Measurements from ENCODE around the gene EBF3. TPM values are rescaled to one million over a fixed set of nuclear protein-coding genes. Genes with fewer than 3 reads are reported as not detected.

The EBF3 gene
- total and polyA plus RNA-seq, 11 donors = 3.6 to 8.8 (median 5.4) TPM

GRCh38 chr10:129842031-129842430, 122.0 kb downstream of the EBF3 start:
- Histone ChIP-seq H3K27me3 (no peaks in the 10 kb centered on the region), H3K9me3 (no peaks in the 10 kb centered on the region), H3K36me3 (peaks cover 0 to 100% (median 63%) of the 10 kb centered on the region in 9 donors), H3K4me3 (no peak overlapping the region), H3K27ac (no peak overlapping the region), H3K4me1 (no peaks in the 10 kb centered on the region)
- ATAC-seq (no peak), DNase-seq (no peak)
- 90 to 95% (median 93%) methylated on average over 11 to 21 of the region's 21 CpGs for WGBS, 4 donors
- TF ChIP-seq POLR2A (IDR thresholded peaks at IDR 0.05) = no peak
- TF ChIP-seq, protein P1, sequence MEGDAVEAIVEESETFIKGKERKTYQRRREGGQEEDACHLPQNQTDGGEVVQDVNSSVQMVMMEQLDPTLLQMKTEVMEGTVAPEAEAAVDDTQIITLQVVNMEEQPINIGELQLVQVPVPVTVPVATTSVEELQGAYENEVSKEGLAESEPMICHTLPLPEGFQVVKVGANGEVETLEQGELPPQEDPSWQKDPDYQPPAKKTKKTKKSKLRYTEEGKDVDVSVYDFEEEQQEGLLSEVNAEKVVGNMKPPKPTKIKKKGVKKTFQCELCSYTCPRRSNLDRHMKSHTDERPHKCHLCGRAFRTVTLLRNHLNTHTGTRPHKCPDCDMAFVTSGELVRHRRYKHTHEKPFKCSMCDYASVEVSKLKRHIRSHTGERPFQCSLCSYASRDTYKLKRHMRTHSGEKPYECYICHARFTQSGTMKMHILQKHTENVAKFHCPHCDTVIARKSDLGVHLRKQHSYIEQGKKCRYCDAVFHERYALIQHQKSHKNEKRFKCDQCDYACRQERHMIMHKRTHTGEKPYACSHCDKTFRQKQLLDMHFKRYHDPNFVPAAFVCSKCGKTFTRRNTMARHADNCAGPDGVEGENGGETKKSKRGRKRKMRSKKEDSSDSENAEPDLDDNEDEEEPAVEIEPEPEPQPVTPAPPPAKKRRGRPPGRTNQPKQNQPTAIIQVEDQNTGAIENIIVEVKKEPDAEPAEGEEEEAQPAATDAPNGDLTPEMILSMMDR (IDR thresholded peaks at IDR 0.05) = no peak
- intact Hi-C loops (cut with DNase I) = no loop called here

- Histone ChIP-seq H3K27ac (no peak overlapping the region), H3K4me3 (no peak overlapping the region), H3K9me3 (no peaks in the 10 kb centered on the region), H3K27me3 (no peaks in the 10 kb centered on the region), H3K4me1 (no peaks in the 10 kb centered on the region), H3K36me3 (peaks cover 0 to 100% (median 59%) of the 10 kb centered on the region in 9 donors)
- TF ChIP-seq, protein P1 (IDR thresholded peaks at IDR 0.05) = no peak
- no peak for TF ChIP-seq POLR2A (IDR thresholded peaks at IDR 0.05)
- DNase-seq = no peak
- ATAC-seq = no peak
- intact Hi-C loops (cut with DNase I) = no loop called here
- 92 to 98% (median 96%) methylated on average over 9 of the region's 9 CpGs for WGBS, 4 donors
Measured at GRCh38 chr10:129841590-129841989, 122.5 kb downstream of the EBF3 start.

- Histone ChIP-seq H3K27me3 (no peaks in the 10 kb centered on the region), H3K36me3 (peaks cover 0 to 99% (median 58%) of the 10 kb centered on the region in 9 donors), H3K4me3 (no peak overlapping the region), H3K4me1 (no peaks in the 10 kb centered on the region), H3K9me3 (no peaks in the 10 kb centered on the region), H3K27ac (no peak overlapping the region)
- intact Hi-C loops (cut with DNase I) = no loop called here
- WGBS, 4 donors = 90 to 92% (median 91%) methylated on average over 16 of the region's 16 CpGs
- TF ChIP-seq, protein P1 (IDR thresholded peaks at IDR 0.05) = no peak
- no peak for TF ChIP-seq POLR2A (IDR thresholded peaks at IDR 0.05)
- no peak for DNase-seq
- no peak for ATAC-seq
Measured at GRCh38 chr10:129841071-129841470, 123.0 kb downstream of the EBF3 start.

DNA sequence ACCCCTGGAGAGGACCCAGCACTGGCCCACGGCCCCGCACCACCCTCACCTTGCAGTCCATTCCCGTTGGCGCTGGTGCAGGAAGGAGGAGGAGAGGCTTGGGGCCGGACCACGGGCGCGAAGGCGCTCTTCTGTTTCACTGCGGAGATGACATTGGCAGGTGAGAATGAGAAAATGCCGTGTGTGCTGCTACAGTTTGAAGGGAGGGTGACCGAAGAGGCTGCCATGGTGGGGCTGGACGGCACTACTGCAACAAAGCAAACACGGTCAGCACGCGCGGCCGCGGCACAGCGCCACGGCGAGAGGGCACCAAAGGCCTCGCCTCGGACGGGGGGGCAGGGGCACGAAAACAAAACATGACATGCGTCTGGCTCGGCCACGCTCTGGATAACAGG, 123.9 kb downstream of the EBF3 start:
- no peak for ATAC-seq
- H3K4me1 ChIP-seq = no peaks in the 10 kb centered on the region
- intact Hi-C loops (cut with DNase I) = no loop called here
- H3K4me3 ChIP-seq = no peak overlapping the region
- no peak for TF ChIP-seq POLR2A (IDR thresholded peaks at IDR 0.05)
- TF ChIP-seq, protein P1 (IDR thresholded peaks at IDR 0.05) = no peak
- no peaks in the 10 kb centered on the region for H3K9me3 ChIP-seq
- H3K27ac ChIP-seq = no peak overlapping the region
- no peak for DNase-seq
- 94 to 96% (median 96%) methylated on average over 28 to 29 of the region's 29 CpGs for WGBS, 4 donors
- no peaks in the 10 kb centered on the region for H3K27me3 ChIP-seq
- H3K36me3 ChIP-seq = peaks cover 0 to 99% (median 58%) of the 10 kb centered on the region in 9 donors
